ENCODE data around the gene HCAR2. TPM values are rescaled to one million over a fixed set of nuclear protein-coding genes. Genes with fewer than 3 reads are reported as not detected.

The HCAR2 gene
- total and polyA plus RNA-seq, 2 of the 13 experiments (the other 11 are each of a cell fraction or from before 2014, with no cell fraction given): 0.09 to 5.6 TPM

- TF ChIP-seq, protein P1, sequence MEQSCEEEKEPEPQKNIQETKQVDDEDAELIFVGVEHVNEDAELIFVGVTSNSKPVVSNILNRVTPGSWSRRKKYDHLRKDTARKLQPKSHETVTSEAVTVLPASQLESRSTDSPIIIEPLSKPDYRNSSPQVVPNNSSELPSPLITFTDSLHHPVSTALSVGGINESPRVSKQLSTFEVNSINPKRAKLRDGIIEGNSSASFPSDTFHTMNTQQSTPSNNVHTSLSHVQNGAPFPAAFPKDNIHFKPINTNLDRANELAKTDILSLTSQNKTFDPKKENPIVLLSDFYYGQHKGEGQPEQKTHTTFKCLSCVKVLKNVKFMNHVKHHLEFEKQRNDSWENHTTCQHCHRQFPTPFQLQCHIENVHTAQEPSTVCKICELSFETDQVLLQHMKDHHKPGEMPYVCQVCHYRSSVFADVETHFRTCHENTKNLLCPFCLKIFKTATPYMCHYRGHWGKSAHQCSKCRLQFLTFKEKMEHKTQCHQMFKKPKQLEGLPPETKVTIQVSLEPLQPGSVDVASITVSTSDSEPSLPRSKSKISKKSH (CRISPR knock-in tag; IDR thresholded peaks at IDR 0.05; ENCODE audit: borderline replicate concordance): no peak; the same call in 1 of the 2 replicates
- TF ChIP-seq RAD21 (CRISPR knock-in tag; IDR thresholded peaks at IDR 0.05): peak; percentile 99
- TF ChIP-seq ZBTB8A (CRISPR knock-in tag; IDR thresholded peaks at IDR 0.05; ENCODE audit: borderline replicate concordance, low read depth): no peak
- peak; percentile 79 for TF ChIP-seq HDAC2 (CRISPR knock-in tag; IDR thresholded peaks at IDR 0.05)
- peak; percentile 99 for TF ChIP-seq SPEN (CRISPR knock-in tag; IDR thresholded peaks at IDR 0.05; ENCODE audit: low read depth)
- TF ChIP-seq, protein P2, sequence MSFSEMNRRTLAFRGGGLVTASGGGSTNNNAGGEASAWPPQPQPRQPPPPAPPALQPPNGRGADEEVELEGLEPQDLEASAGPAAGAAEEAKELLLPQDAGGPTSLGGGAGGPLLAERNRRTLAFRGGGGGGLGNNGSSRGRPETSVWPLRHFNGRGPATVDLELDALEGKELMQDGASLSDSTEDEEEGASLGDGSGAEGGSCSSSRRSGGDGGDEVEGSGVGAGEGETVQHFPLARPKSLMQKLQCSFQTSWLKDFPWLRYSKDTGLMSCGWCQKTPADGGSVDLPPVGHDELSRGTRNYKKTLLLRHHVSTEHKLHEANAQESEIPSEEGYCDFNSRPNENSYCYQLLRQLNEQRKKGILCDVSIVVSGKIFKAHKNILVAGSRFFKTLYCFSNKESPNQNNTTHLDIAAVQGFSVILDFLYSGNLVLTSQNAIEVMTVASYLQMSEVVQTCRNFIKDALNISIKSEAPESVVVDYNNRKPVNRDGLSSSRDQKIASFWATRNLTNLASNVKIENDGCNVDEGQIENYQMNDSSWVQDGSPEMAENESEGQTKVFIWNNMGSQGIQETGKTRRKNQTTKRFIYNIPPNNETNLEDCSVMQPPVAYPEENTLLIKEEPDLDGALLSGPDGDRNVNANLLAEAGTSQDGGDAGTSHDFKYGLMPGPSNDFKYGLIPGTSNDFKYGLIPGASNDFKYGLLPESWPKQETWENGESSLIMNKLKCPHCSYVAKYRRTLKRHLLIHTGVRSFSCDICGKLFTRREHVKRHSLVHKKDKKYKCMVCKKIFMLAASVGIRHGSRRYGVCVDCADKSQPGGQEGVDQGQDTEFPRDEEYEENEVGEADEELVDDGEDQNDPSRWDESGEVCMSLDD (CRISPR knock-in tag; IDR thresholded peaks at IDR 0.05; ENCODE audit: borderline replicate concordance): peak; percentile 58; the same call in 1 of the 2 replicates
- TF ChIP-seq SP140L (CRISPR knock-in tag; IDR thresholded peaks at IDR 0.05; ENCODE audit: borderline replicate concordance): no peak
- TF ChIP-seq GATA4 (IDR thresholded peaks at IDR 0.05; ENCODE audit: borderline replicate concordance, low read depth): no peak
- TF ChIP-seq TOE1 (CRISPR knock-in tag; IDR thresholded peaks at IDR 0.05): 0 out of 2 replicates have a peak, but pooled peaks have one; percentile 51
- no peak for TF ChIP-seq CBX2 (IDR thresholded peaks at IDR 0.05; ENCODE audit: low read depth, low read length)
- TF ChIP-seq CBX2 (CRISPR knock-in tag; IDR thresholded peaks at IDR 0.05; ENCODE audit: low read depth): no peak
- TF ChIP-seq, protein P3, sequence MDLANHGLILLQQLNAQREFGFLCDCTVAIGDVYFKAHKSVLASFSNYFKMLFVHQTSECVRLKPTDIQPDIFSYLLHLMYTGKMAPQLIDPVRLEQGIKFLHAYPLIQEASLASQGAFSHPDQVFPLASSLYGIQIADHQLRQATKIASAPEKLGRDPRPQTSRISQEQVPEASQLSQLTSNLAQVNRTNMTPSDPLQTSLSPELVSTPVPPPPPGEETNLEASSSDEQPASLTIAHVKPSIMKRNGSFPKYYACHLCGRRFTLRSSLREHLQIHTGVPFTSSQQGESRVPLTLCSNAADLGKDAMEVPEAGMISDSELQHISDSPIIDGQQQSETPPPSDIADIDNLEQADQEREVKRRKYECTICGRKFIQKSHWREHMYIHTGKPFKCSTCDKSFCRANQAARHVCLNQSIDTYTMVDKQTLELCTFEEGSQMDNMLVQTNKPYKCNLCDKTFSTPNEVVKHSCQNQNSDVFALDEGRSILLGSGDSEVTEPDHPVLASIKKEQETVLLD (CRISPR knock-in tag; IDR thresholded peaks at IDR 0.05; ENCODE audit: low read depth): peak; percentile 55; the same call in 1 of the 2 replicates
- 0 out of 2 replicates have a peak, but pooled peaks have one; percentile 17 for TF ChIP-seq TEF (CRISPR knock-in tag; IDR thresholded peaks at IDR 0.05)
- TF ChIP-seq RELA (CRISPR knock-in tag; IDR thresholded peaks at IDR 0.05): 0 out of 2 replicates have a peak, but pooled peaks have one; percentile 52
- TF ChIP-seq ZEB1 (IDR thresholded peaks at IDR 0.05; ENCODE audit: insufficient replicate concordance, low read depth): peak; percentile 90
- peak; percentile 94 for TF ChIP-seq YEATS4 (CRISPR knock-in tag; IDR thresholded peaks at IDR 0.05; ENCODE audit: borderline replicate concordance)
- no peak for TF ChIP-seq EP300 (IDR thresholded peaks at IDR 0.05; ENCODE audit: low read depth in 2 of 2, low read length in 2 of 2)
- TF ChIP-seq EP300 (CRISPR knock-in tag; IDR thresholded peaks at IDR 0.05; ENCODE audit: borderline replicate concordance): peak; percentile 46; the same call in 1 of the 2 replicates
Measured at GRCh38 chr12:122752464-122753318, 49.5 kb upstream of the HCAR2 start, which contains the start of gene DENR (continued).
